HG03565 (cell line): Measurements from ENCODE around the gene CFAP46.
"Not testable (repeated sequence)": the region's sequence is repeated elsewhere in the genome, so short reads cannot be mapped to it uniquely, and the experiment has no call there.

Source experiments
- ATAC-seq: cut with Tn5 transposase; IDR thresholded peaks from one replicate; pipeline ENCODE4 v1.9.1; 2021; ENCODE audit warnings: mild to moderate bottlenecking, moderate library complexity; ENCODE audit not compliant: unreplicated experiment

The CFAP46 gene

GRCh38 chr10:132902656-132903575 lies 39.5 kb downstream of the CFAP46 start:
- ATAC-seq: not testable (repeated sequence)

- no peak for ATAC-seq
Measured at GRCh38 chr10:132901351-132901750, 41.0 kb downstream of the CFAP46 start.

GRCh38 chr10:132900211-132900756 lies 42.1 kb downstream of the CFAP46 start:
- ATAC-seq: no peak

- ATAC-seq: no peak
Measured at GRCh38 chr10:132899751-132900065, 42.7 kb downstream of the CFAP46 start.

GRCh38 chr10:132899054-132899750 lies 43.2 kb downstream of the CFAP46 start:
- no peak for ATAC-seq

- no peak for ATAC-seq
Measured at GRCh38 chr10:132898391-132899053, 43.8 kb downstream of the CFAP46 start.

- no peak for ATAC-seq
Measured at GRCh38 chr10:132897516-132898381, 44.6 kb downstream of the CFAP46 start.

- not testable (repeated sequence) for ATAC-seq
Measured at GRCh38 chr10:132893786-132894185, 48.6 kb downstream of the CFAP46 start.

GRCh38 chr10:132893090-132893489 lies 49.3 kb downstream of the CFAP46 start:
- ATAC-seq: no peak

GRCh38 chr10:132892004-132892403 lies 50.4 kb downstream of the CFAP46 start:
- no peak for ATAC-seq

GRCh38 chr10:132891368-132891767 lies 51.0 kb downstream of the CFAP46 start:
- ATAC-seq: no peak

- ATAC-seq: no peak
Measured at GRCh38 chr10:132890301-132890700, 52.1 kb downstream of the CFAP46 start.

GRCh38 chr10:132889556-132889955 lies 52.8 kb downstream of the CFAP46 start:
- ATAC-seq: no peak

GRCh38 chr10:132888898-132889490 lies 53.4 kb downstream of the CFAP46 start:
- ATAC-seq: no peak

GRCh38 chr10:132888446-132888845 lies 53.9 kb downstream of the CFAP46 start:
- not testable (repeated sequence) for ATAC-seq

GRCh38 chr10:132886211-132887099 lies 55.9 kb downstream of the CFAP46 start:
- ATAC-seq: no peak

GRCh38 chr10:132885451-132886210 lies 56.7 kb downstream of the CFAP46 start:
- ATAC-seq: no peak

- ATAC-seq: no peak
Measured at GRCh38 chr10:132884691-132885271, 57.6 kb downstream of the CFAP46 start.
